NCI-H510A treated with DMSO at 0.1 percent for 48 hours (cell line): ENCODE data around the gene DDB1.

Experiments
- DNase-seq: peaks from one replicate; lab custom pipeline; 2025; lab: John Stamatoyannopoulos, UW

The DDB1 gene

DNA sequence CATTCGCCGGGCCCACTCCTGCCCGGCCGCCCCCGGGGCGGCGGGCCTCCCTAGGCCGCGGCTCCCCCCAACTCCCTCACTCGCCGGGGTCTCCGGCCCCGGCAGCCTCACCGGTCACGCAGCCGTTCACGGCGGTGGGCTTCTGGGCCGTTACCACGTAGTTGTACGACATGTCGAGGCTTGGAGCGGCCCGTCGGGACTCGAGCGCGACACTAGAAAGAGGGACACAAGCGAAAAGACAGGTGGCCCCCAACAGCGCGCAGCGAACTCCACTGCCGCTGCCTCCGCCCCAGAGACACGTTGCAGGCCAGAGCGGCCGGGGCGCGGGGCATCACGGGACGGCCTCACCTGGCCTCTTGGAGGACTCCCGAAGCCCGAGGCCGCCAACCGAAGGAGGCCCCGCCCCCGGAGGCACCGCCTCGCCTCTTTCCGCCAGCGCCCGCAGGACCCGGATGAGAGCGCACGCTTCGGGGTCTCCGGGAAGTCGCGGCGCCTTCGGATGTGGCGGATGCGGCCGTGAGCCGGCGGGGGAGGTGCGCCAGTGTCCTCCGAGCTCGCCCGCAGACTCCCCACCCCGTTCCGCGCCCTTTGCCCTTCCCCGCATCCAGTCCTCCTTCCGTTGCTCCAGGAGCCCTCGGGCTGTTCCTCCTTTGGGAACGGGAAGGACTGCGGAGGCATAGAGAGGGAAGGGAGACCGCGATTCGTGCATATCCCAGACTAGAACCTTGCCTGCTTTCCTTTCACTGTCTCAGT is at the start of gene DDB1, which contains the start of gene TKFC:
Gene DDB1, minus strand, starts transcription at position 309 of the 753 bp plus-strand sequence. Its CDS starts 137 bp downstream, at position 172.
Gene TKFC, plus strand, starts transcription at position 432 of the 753 bp plus-strand sequence. CDS start 1,501 bp downstream, outside the sequence.
- DNase-seq: peak; percentile 91

DNA sequence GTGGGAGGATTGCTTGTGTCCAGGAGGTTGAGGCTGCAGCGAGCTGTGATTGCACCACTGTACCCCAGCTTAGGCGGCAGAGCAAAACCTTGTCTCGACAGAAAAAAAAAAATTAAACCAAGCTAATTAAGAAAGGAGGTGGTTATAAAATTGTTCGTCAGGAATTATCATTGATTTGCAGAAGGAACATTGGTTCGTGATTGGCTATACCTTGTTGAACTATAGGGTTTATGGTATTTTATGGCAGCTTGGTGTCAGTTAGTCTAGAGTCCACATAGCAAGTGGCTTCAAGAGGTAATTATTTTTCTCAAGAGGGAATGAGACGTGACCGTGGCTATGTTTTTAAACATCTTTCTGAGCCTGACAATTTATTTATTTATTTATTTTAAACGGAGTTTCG is 48.0 kb upstream of the DDB1 start:
- DNase-seq: no peak

DNA sequence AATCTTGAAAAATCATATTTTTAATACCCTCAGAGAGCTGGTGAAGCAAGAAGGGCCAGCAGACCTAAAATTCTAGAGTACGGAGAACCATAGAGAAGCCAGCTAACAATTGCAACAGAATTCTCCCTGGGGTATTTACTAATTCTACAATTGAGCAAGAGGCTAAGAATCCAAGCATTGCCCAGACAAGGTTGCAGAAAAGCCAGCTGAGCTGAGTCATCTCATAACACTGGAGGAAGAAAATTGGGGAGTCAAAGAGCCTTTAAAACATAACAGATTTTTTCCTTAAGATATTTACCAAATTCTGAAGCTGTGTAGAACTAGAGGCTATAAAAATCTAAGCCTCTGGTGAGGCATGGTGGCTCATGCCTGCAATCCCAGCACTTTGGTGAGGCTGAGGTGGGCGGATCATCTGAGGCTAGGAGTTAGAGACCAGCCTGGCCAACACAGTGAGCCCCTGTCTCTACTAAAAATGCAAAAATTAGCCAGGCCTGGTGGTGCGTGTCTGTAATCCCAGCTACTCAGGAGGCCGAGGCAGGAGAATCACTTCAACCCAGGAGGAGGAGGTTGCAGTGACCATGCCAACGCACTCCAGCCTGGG is 45.9 kb upstream of the DDB1 start:
- no peak for DNase-seq

DNA sequence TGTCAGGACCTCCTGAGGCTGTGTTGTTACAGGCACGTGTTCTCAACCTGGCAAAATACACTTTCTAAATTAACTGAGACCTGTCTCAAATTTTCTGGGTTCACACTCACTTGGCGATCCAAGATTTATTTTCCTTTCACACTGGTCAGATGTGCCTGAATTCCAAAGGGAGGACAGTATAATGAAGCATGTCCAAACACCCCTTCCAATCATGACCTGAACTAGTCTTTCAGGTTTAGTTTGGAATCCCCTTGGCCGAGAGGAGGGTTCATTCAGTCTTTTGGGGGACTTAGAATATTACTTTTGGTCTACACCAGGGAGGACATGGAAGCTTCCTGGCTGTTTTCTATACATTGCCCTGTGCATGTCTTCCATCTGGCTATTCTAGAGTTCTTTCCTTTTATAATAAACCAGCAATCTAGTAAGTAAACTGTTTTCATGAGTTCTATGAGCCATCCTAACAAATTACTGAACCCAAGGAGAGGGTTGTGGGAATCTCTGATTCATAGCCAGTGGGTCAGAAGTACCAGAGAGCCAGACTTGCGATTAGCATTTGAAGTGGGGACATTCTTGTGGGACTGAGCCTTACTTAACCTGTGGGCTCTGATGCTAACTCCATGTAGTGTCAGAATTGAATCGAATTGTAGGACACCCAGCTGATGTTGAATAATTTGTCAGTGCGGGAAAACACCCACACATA is 44.7 kb upstream of the DDB1 start:
- no peak for DNase-seq

- DNase-seq: no peak
Observed at GRCh38 chr11:61375761-61376108, 42.8 kb upstream of the DDB1 start.

GRCh38 chr11:61372659-61373420 is 39.9 kb upstream of the DDB1 start:
- DNase-seq: no peak

- no peak for DNase-seq
Observed at GRCh38 chr11:61370349-61371005, 37.6 kb upstream of the DDB1 start.

DNA sequence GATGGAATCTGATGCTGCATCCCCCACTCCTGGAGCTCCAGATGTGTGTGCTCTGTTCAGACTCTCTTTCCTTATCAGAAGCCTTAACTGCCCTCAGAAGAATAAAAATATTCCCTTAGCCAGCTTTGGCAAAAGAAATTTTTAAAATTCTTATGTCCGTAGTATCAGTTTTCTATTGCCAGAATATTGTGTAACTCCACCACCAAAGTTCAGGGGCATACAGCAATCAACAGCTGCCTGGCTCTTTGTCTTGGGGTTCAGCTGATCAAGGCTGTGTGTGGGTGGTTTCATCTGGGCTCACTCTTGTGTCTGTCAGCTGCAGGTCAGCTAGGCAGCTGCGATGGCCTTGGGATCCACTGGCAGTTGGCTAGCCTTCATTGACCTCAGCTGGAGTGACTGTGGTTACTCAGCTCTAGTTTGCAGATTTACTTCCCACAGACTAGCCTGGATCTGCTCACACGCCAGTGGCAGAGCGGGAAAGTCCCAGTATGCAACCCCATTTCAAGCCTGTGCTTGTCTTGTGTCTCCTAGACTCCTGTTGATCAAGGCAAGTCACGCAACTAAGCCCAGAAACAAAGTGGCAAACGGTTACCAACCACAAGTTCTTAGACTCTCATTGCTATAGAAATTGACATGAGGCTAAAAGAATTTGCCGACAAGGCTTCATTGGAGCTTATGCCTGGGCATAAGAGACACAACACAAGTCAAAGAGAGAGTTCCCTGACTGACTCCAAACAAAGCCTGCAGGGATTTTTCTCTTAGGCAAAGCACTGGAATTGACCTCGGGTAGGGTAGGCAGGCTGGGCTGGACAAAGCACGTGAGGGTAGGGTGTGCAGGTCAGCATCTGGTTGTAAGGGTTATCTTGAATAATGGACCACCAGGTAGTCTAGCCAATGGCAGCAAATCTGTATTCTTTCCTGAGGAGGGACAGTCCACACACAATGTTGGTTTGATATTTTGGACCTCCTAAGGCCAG is 36.8 kb upstream of the DDB1 start:
- DNase-seq: no peak

DNA sequence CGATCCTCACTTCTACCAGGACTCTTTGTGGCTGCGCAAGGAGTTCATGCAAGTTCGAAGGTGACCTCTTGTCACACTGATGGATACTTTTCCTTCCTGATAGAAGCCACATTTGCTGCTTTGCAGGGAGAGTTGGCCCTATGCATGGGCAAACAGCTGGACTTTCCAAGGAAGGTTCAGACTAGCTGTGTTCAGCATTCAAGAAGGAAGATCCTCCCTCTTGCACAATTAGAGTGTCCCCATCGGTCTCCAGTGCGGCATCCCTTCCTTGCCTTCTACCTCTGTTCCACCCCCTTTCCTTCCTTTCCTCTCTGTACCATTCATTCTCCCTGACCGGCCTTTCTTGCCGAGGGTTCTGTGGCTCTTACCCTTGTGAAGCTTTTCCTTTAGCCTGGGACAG is 35.7 kb upstream of the DDB1 start:
- no peak for DNase-seq

DNA sequence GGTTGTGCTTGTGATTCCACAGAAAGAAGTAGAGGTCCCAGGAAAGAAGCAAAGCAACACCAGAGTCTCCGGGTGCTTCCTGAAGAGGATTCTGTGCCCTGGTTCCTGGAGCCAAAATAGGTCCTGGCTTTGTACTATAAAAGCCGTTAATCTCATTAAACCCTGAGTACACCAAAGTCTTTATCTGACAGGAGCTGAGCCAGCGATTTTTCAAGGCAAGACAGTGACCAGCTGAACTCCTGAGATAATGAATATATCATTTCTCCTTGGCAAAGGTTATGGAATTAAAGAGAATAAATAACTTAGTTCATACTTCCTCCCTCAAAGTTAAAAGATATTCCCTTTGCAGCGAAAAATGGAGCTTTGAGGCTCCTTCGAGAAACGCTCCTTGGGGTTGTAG is 34.5 kb upstream of the DDB1 start:
- DNase-seq: no peak

DNA sequence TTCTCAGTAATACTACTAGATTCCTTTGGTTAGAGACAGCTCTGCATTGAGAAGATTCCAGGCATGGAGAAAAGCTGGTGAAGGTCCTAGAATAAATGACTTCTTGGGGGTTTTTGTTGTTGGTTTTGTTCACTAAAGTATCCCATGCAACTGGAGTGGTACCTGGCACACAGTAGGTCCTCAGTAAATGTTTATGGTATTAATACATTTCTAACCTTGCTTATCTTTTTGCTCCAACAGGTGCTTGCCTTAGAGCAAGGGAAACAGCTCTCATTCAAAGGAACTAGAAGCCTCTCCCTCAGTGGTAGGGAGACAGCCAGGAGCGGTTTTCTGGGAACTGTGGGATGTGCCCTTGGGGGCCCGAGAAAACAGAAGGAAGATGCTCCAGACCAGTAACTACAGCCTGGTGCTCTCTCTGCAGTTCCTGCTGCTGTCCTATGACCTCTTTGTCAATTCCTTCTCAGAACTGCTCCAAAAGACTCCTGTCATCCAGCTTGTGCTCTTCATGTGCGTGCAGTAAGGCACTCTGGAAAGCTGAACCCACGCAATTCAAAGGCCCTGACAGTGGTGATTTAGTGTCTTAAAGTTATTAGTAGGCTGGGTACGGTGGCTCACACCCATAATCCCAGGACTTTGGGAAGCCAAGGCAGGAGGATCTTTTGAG is 31.2 kb upstream of the DDB1 start:
- DNase-seq: no peak

DNA sequence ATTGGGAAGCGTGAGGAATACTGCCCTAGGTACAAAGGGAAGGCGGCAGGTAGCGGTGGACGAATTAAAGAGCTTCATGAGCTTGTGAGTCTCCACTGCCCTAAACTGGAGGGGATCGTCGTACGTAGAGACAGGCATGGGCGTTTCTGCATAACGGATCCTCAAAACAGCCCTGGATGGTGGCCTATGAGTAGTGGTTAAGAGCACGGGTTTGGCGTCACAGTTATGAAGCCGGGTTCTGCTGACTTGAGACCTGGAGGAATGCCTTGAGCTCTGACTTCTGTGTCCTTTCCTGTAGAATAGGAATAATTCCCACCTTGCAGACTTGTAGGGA is 29.6 kb upstream of the DDB1 start:
- peak; percentile 81 for DNase-seq

DNA sequence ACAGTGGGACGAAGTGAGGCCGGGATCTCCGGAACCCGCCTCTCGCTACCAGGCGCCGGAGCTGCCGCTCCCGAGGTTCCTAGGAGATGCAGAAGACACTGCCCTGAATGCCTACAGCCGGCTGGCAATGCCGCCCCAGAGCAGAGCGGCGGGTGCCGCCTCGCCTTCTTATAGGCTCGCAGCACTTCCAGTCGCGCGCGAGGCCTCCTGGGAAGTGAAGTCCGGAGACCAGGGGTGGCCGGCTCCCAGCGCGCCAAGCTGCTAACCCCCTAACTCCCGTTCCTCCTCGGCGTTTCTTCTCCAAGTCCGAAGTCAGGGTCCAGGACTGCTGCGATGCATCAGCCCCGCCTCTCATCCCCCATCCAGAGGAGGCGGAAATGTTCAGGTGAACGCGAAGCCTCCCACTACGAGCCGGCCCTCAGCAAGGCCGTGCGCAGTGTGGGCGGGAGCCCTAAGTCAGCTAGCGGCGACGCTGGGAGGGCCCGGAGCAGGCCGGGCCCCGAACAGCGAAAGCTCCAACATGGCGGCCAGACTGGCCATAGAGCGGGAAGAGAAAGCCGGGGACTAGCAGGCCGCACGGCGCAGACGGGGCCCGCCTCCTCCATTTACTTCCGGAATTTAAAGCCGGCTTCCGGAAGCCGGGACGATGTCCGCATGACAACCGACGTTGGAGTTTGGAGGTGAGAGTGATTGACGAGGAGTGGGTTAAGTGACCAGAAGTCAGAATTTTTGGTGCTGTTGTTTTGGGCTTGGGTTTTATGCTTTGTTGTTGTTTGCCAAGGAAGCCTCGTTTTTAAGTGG is 29.0 kb upstream of the DDB1 start, which contains the start of the genes CYB561A3 and TMEM138:
Gene CYB561A3, minus strand, starts transcription at position 142 of the 801 bp plus-strand sequence. CDS start 5,169 bp downstream, outside the sequence.
Gene TMEM138, plus strand, starts transcription at position 634 of the 801 bp plus-strand sequence. CDS start 2,017 bp downstream, outside the sequence.
- peak; percentile 97 for DNase-seq

DNA sequence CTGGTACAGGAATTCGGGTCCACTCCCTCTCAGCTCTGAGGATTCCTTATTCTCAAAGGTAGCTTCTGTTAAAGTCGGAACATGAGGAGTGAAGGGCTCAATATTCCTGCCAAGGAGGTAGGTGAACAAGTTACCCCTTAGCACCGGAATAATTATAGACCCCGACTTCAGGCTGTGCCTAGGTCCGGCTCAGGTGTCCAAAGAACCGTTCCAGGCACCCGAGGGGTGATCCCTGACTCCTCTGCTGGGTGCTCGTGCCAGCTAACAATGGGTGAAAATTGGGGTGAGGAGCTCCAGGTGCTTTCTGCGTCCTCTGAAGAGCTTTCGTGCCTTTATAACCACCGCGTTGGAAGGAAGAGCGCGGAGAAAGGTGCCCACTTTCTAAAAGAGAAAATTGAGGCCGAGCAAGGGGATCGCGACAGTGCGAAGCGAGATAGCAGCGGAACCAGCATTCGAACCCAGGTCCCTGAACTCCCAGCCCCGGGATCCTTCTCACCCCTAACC is 28.4 kb upstream of the DDB1 start:
- DNase-seq: peak; percentile 43

DNA sequence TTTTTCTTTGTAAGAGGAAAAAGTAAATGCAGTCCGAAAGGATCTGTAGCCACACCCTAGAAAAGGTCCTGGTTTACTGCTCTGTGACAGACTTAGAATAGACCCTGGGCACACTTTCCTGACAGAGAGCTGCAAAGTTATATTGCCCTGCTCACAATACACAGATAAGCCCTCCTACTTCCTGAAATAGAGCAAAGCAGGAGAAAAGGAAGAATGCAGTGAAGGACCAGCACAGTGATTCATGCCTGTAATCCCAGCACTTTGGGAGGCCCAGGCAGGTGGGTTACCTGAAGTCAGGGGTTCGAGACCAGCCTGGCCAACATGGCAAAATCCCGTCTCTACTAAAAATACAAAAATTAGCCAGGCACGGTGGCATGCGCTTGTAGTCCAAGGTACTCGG is 26.6 kb upstream of the DDB1 start:
- DNase-seq: no peak

DNA sequence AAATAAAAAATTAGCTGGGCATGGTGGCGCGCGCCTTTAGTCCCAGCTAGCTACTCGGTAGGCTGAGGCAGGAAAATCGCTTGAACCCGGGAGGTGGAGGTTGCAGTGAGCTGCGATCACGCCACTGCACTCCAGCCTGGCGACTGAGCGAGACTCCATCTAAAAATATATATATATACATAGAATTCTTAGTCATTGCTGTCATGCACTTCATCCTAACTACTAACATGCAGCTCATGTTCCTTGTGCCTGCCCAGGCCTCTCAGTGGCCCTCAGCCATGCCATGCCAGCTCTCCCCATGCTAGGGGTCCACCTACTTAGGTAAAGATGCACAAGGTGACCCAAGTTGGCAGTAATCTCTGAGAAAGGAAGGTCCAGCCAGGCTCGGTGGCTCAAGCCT is 25.7 kb upstream of the DDB1 start:
- no peak for DNase-seq

- DNase-seq: no peak
Observed at GRCh38 chr11:61357894-61358239, 25.0 kb upstream of the DDB1 start.

GRCh38 chr11:61357233-61357893 is 24.5 kb upstream of the DDB1 start:
- DNase-seq: no peak
